SK-N-MC (cell line): Measurements from ENCODE around the gene ARID2.

Source experiments
- EZH2 ChIP-seq: fragments of 200-600 bp; sonication (generic); IDR thresholded peaks from one replicate; pipeline ENCODE4 v1.6.1; 2017; ENCODE audit warnings: antibody characterized with exemption
- FOXP2 ChIP-seq: optimal IDR thresholded peaks from 2 replicates; pipeline ENCODE3; 2011; ENCODE audit warnings: mild to moderate bottlenecking, moderate library complexity; ENCODE audit not compliant: insufficient read depth; ENCODE audit errors: extremely low read length, control extremely low read depth
- POLR2AphosphoS5 ChIP-seq: IDR thresholded peaks from 2 replicates; pipeline ENCODE4 v1.6.1; 2012; ENCODE audit warnings: mild to moderate bottlenecking, low read depth, low read length, borderline replicate concordance

- TF ChIP-seq POLR2AphosphoS5, result no peak
- TF ChIP-seq EZH2, result no peak
- TF ChIP-seq FOXP2, result no peak
These were observed 50.4 kb downstream of the ARID2 start for GRCh38 chr12:45779936-45780335.
